Lower leg skin (tissue), 4 donors: ENCODE measurements around the gene EIF2B4. TPM values are rescaled to one million over a fixed set of nuclear protein-coding genes. Genes with fewer than 3 reads are reported as not detected.
A peak's percentile ranks its signal among the peaks of the same experiment; 100 is the strongest.

Experiments used
- DNase-seq, 2 donors: peaks; one replicate each; pipeline ENCODE4 v3.0.0-alpha.2; 2019; ENCODE audit warnings: low spot score in 2 of 2
- H3K4me3 ChIP-seq: fragments of 200-600 bp; sonication (generic); 2 replicates; pipeline ENCODE4 v1.5.1; 2017; ENCODE audit warnings: mild to moderate bottlenecking, low read depth; ENCODE audit not compliant: poor library complexity, severe bottlenecking
- POLR2A ChIP-seq, 2 donors: fragments of 450-650 bp; IDR thresholded peaks; one replicate each; pipeline ENCODE4 v1.6.1; 2016 to 2017; ENCODE audit warnings: antibody characterized with exemption in 2 of 2, mild to moderate bottlenecking in 1 of 2, moderate library complexity in 1 of 2
- WGBS, 2 donors: methylation state at CpG; one replicate each; pipeline ENCODE4 v1.1.5; 2018; 5-methylcytosine and 5-hydroxymethylcytosine counted together
- intact Hi-C: fragments of 100-400 bp; cut with DNase I; formaldehyde crosslinking; loops from one replicate; pipeline ENCODE4 v1.15.0; 2023; ENCODE audit warnings: low total_unique reads
- total RNA-seq, 4 donors: library from RNA; depleted of rRNA; stranded (reverse); fragments of >200 nt; gene quantifications; one replicate each; pipeline ENCODE4 v1.1.0, GENCODE V29; 2016
- TF ChIP-seq, protein P1 (sequence below), 3 donors: fragments of 450-650 bp; IDR thresholded peaks; one replicate each; pipeline ENCODE4 v1.5.1; 2016; ENCODE audit warnings: antibody characterized with exemption in 3 of 3, mild to moderate bottlenecking in 3 of 3, moderate library complexity in 2 of 3

The EIF2B4 gene
- 10 to 100 TPM; 49.3 to 64.3 (median 57.2) TPM for total RNA-seq

DNA sequence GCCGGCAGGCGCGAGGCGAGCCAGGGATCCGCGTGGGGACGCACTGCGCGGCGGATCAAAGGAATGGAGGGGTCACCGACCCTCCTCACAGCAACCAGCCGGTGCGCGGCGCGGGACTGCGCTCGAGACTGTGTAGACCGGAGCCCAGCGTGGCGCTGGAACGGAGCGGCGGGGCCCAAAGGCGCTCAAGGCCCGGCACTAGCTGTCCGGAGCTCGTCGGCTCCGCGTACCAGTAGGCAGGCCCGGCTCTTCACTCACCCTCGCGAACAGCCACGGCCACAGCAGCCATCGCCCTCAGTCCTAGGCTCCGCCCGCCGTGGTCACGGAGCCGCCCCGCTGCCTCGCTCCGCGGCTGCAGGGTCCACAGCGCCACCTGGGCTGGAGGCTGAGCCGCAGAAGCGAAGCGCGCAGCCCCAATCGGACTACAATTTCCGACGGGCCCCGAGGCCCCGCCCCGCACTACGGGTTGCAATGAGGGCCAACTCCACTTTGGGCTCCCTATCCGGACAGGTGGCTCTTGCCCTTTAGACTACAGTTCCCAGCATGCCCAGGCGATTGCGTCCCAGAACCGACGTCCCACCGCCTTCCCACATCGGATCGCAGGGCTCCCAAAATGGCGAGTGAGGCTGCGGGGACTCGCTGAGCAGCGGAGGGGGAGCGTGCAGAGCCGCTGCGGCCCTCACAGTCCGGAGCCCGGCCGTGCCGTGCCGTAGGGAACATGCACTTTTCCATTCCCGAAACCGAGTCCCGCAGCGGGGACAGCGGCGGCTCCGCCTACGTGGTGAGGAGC, at the start of gene EIF2B4, which contains the start of gene SNX17:
EIF2B4 (minus strand) TSS at position 313 of the 790 bp plus-strand sequence; CDS start at position 289, 24 bp downstream.
SNX17 (plus strand) TSS at position 591 of the 790 bp plus-strand sequence; CDS start at position 719, 128 bp downstream.
- intact Hi-C loops = no loop called here
- peak; percentile 99 to 100 for DNase-seq

DNA sequence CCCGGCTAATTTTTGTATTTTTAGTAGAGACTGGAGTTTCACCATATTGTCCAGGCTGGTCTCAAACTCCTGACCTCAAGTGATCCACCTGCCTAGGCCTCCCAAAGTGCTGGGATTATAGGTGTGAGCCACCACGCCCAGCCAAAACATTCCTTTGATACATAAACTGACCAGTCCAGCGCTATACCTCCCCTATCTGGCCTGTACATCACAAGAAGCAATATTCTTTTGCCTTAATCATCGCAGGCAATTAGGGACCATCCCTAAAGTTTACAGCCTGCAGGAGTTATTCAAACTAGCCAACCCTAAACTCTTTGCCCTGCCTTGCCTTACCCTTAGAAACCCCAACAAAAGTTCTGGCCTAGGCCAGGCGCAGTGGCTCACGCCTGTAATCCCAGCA, 46.0 kb upstream of the EIF2B4 start:
- WGBS, 2 donors = 94 to 97% methylated on average over 6 of the region's 6 CpGs
- H3K4me3 ChIP-seq = no peak overlapping the region
- no peak for DNase-seq
- intact Hi-C loops = no loop called here
- TF ChIP-seq, protein P1, sequence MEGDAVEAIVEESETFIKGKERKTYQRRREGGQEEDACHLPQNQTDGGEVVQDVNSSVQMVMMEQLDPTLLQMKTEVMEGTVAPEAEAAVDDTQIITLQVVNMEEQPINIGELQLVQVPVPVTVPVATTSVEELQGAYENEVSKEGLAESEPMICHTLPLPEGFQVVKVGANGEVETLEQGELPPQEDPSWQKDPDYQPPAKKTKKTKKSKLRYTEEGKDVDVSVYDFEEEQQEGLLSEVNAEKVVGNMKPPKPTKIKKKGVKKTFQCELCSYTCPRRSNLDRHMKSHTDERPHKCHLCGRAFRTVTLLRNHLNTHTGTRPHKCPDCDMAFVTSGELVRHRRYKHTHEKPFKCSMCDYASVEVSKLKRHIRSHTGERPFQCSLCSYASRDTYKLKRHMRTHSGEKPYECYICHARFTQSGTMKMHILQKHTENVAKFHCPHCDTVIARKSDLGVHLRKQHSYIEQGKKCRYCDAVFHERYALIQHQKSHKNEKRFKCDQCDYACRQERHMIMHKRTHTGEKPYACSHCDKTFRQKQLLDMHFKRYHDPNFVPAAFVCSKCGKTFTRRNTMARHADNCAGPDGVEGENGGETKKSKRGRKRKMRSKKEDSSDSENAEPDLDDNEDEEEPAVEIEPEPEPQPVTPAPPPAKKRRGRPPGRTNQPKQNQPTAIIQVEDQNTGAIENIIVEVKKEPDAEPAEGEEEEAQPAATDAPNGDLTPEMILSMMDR (IDR thresholded peaks at IDR 0.05) = no peak
- TF ChIP-seq POLR2A (IDR thresholded peaks at IDR 0.05) = no peak

More for the DNA sequence above, at the start of gene EIF2B4, which contains the start of gene SNX17:
- peak within 1 kb of the TSS; percentile 98 for H3K4me3 ChIP-seq
- 0% methylated on average over 37 to 43 of the region's 85 CpGs for WGBS, 2 donors
- no peak for TF ChIP-seq POLR2A (IDR thresholded peaks at IDR 0.05)
- TF ChIP-seq, protein P1 (IDR thresholded peaks at IDR 0.05) = peak in 1 of 3 donors; percentile 31

DNA sequence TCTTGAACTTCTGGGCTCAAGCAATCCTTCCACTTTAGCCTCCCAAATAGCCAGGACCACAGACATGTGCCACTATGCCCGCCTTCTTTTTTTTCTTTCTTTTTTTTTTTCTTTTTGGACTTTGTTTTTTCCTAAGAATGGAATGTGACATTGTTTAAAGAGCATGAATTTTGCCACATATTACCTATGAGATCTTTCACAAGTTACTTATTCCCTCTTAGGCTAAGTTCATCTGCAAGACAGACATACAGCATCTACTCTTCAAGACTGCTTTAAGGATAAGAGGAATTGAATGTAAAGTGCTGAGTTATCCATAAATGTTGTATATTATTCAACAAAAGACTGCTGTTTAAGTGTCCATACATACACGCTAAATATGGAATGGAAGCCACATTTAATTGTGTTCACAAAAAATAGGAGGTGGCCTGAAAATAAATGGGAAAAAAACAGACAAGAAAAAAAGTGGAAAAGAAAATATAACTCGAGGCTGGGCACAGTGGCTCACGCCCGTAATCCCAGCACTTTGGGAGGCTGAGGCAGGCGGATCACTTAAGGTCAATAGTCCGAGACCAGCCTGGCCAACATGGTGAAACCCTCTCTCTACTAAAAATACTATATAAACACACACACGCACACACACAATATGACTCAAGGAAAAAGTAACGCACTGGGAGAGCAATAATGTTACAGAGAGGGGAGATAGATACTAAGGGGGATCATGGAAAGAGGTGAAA, 42.4 kb upstream of the EIF2B4 start:
- WGBS, 2 donors = 86 to 88% methylated on average over 9 of the region's 9 CpGs
- no peak for DNase-seq
- intact Hi-C loops = no loop called here
- H3K4me3 ChIP-seq = no peak overlapping the region
- TF ChIP-seq, protein P1 (IDR thresholded peaks at IDR 0.05) = no peak
- TF ChIP-seq POLR2A (IDR thresholded peaks at IDR 0.05) = no peak

DNA sequence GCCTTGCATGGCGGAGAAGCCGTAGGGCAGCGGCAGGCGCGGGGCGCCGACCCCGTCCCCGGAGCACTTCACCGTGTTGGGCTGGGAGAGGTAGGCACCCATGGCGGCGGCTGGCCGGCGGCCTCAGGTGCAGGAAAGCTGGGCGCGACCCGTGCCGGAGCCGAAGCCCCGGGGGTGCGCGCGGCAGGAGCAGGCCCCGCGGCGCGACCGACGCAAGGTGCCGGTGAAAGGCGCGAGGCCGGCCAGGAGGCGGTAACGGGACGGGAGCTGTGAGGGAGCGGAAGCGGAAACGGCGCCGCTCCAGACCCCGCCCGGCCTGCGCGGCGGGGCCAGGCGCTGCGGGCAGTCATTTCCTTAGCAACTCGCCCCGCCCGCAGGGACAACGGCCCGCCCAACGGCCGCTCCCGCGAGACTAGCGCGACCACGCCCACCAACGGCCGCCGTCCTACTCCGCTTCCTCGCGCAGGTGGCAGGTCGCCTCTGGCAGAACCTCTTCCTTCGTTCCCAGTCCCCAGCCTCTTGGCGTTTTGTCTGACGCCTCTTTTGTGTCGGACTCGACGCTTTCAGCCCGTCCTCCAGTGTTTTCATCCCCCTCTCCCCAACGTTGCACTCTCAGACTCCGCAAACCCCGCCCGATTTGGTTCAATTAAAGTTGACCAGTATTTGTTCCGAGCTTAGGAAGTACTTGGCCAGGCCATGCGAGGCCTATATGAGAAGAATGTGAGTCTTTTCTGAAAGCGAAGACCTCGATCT, 39.4 kb upstream of the EIF2B4 start, which contains the start of gene PPM1G:
PPM1G (minus strand) TSS at position 271 of the 753 bp plus-strand sequence; CDS start at position 102, 169 bp downstream.
- intact Hi-C loops = no loop called here
- 1% methylated on average over 58 to 67 of the region's 82 CpGs for whole genome bisulfite sequencing, 2 donors
- H3K4me3 ChIP-seq = peak within 1 kb of the TSS; percentile 97
- peak in 1 of 2 donors; percentile 13 for TF ChIP-seq POLR2A (IDR thresholded peaks at IDR 0.05)
- TF ChIP-seq, protein P1 (IDR thresholded peaks at IDR 0.05) = no peak
- peak; percentile 92 to 99 for DNase-seq

DNA sequence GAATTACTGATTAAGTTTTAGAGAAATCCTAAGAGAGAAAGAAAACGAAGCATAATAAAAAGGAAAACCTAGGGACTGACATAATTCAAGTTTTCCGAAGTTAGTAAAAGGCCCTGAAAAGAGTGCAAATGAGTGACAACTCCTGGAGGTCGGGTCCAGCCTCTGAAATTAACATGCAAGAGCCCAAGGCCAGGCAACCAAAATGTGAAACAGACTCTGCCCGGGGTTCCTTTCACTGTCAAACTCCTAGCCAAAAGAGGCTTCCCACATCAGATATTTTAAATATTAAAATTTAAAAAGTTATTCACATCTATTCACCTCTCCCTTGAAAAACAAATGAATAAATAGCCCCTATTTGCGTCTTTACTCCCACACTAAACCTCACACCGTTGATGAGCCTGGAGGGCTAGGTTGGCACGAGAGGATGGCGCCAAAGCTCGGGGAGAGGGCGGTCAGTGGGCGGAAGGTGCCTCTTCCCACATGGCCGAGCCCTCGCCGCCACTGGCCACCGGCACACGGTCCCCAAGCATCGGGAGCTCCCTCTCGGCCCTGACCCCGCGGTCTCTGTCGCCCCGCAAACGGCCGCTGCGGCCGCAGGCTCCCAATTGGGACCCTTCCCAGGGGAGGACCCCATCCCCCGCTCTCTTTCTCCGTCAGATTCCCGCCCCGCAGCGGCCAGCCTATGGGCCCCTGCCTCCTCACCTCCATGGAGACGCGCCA, 38.6 kb upstream of the EIF2B4 start:
- 0% methylated on average over 32 to 33 of the region's 33 CpGs for WGBS, 2 donors
- TF ChIP-seq POLR2A (IDR thresholded peaks at IDR 0.05) = no peak
- TF ChIP-seq, protein P1 (IDR thresholded peaks at IDR 0.05) = no peak
- H3K4me3 ChIP-seq = peak overlapping the region; percentile 97
- intact Hi-C loops = no loop called here
- peak in 1 of 2 donors; percentile 21 for DNase-seq
